Stimulated activated CD4-positive, alpha-beta T cell treated with anti-CD3 and anti-CD28 coated beads, Interleukin-1b, Interleukin-23, amount 100 ng/mL, for 24 hours (primary cell): ENCODE results near the gene PACRG.

Source experiments
- DNase-seq, 4 experiments: peaks; one replicate each; pipeline ENCODE4 v3.0.0-alpha.2; 2020; ENCODE audit warnings: low read depth in 4 of 4, low spot score in 1 of 4

Gene PACRG

GRCh38 chr6:163343609-163344008 lies 615.8 kb downstream of the PACRG start:
- DNase-seq = no peak

- no peak for DNase-seq
These were observed 616.6 kb downstream of the PACRG start for GRCh38 chr6:163344411-163344810.

- DNase-seq = no peak
These were observed 618.2 kb downstream of the PACRG start for GRCh38 chr6:163345931-163346330.

GRCh38 chr6:163346497-163346961 lies 618.8 kb downstream of the PACRG start:
- no peak for DNase-seq

GRCh38 chr6:163347021-163347446 lies 619.3 kb downstream of the PACRG start:
- no peak for DNase-seq

GRCh38 chr6:163348789-163349680 lies 621.3 kb downstream of the PACRG start:
- no peak for DNase-seq

GRCh38 chr6:163349696-163350095 lies 621.9 kb downstream of the PACRG start:
- DNase-seq = no peak

- no peak for DNase-seq
These were observed 623.2 kb downstream of the PACRG start for GRCh38 chr6:163351013-163351412.

- no peak for DNase-seq
These were observed 624.4 kb downstream of the PACRG start for GRCh38 chr6:163352011-163352685.

GRCh38 chr6:163352966-163353365 lies 625.2 kb downstream of the PACRG start:
- no peak for DNase-seq

- no peak for DNase-seq
These were observed 626.3 kb downstream of the PACRG start for GRCh38 chr6:163354085-163354484.

- no peak for DNase-seq
These were observed 627.1 kb downstream of the PACRG start for GRCh38 chr6:163354761-163355425.

- DNase-seq = no peak
These were observed 627.7 kb downstream of the PACRG start for GRCh38 chr6:163355426-163355991.

- no peak for DNase-seq
These were observed 628.5 kb downstream of the PACRG start for GRCh38 chr6:163356324-163356723.

- no peak for DNase-seq
These were observed 629.0 kb downstream of the PACRG start for GRCh38 chr6:163356743-163357142.

- no peak for DNase-seq
These were observed 636.9 kb downstream of the PACRG start for GRCh38 chr6:163364641-163365040.
